HuH-7 (cell line): ENCODE measurements around the gene GNA12.
"Not testable (repeated sequence)": the region's sequence is repeated elsewhere in the genome, so short reads cannot be mapped to it uniquely, and the experiment has no call there.

Experiments
- DNase-seq: peaks from one replicate; pipeline ENCODE4 v3.0.0; 2011; ENCODE audit warnings: low spot score

Gene GNA12

GRCh38 chr7:2864204-2864985 lies 20.3 kb upstream of the GNA12 start:
- DNase-seq, result no peak

- DNase-seq, result no peak
Observed at GRCh38 chr7:2863461-2864066, 19.5 kb upstream of the GNA12 start.

GRCh38 chr7:2862831-2863361 lies 18.8 kb upstream of the GNA12 start:
- DNase-seq, result no peak

- DNase-seq, result no peak
Observed at GRCh38 chr7:2861509-2861908, 17.4 kb upstream of the GNA12 start.

GRCh38 chr7:2860627-2861133 lies 16.6 kb upstream of the GNA12 start:
- DNase-seq, result no peak

GRCh38 chr7:2859952-2860351 lies 15.8 kb upstream of the GNA12 start:
- no peak for DNase-seq

GRCh38 chr7:2858621-2859020 lies 14.5 kb upstream of the GNA12 start:
- DNase-seq, result no peak

GRCh38 chr7:2856388-2857169 lies 12.5 kb upstream of the GNA12 start:
- no peak for DNase-seq

- no peak for DNase-seq
Observed at GRCh38 chr7:2855386-2855785, 11.3 kb upstream of the GNA12 start.

- DNase-seq, result not testable (repeated sequence)
Observed at GRCh38 chr7:2853552-2853951, 9.4 kb upstream of the GNA12 start.

GRCh38 chr7:2853147-2853546 lies 9.0 kb upstream of the GNA12 start:
- DNase-seq, result no peak

- DNase-seq, result no peak
Observed at GRCh38 chr7:2851497-2851896, 7.4 kb upstream of the GNA12 start.

- DNase-seq, result no peak
Observed at GRCh38 chr7:2849941-2850766, 6.0 kb upstream of the GNA12 start.

- no peak for DNase-seq
Observed at GRCh38 chr7:2845034-2845592, 1.0 kb upstream of the GNA12 start.

GRCh38 chr7:2843711-2844152 lies 376 bp downstream of the GNA12 start:
- no peak for DNase-seq

- no peak for DNase-seq
Observed at GRCh38 chr7:2843191-2843685, 870 bp downstream of the GNA12 start.

GRCh38 chr7:2841907-2842306 lies 2.2 kb downstream of the GNA12 start:
- DNase-seq, result no peak

GRCh38 chr7:2840458-2840857 lies 3.6 kb downstream of the GNA12 start:
- no peak for DNase-seq

- DNase-seq, result no peak
Observed at GRCh38 chr7:2838873-2839578, 5.1 kb downstream of the GNA12 start.

- no peak for DNase-seq
Observed at GRCh38 chr7:2838451-2838850, 5.7 kb downstream of the GNA12 start.
